Activated T-cell treated with anti-CD3 and anti-CD28 coated beads, Interleukin-2, amount 50 U/mL, for 72 hours (primary cell): ENCODE data around the gene ITGB1. TPM values are rescaled to one million over a fixed set of nuclear protein-coding genes. Genes with fewer than 3 reads are reported as not detected.

Source experiments
- ATAC-seq, 2 donors: fragments of 150-1000 bp; cut with Tn5 transposase; replicated peaks in 1 of 2; 2 replicates each; pipeline ENCODE4 v1.10.0; 2021; ENCODE audit warnings: moderate library complexity in 2 of 2, mild to moderate bottlenecking in 1 of 2
- DNase-seq, 2 donors: peaks; one replicate each; pipeline ENCODE4 v3.0.0; 2021 to 2022; ENCODE audit warnings: mixed read lengths in 1 of 2
- H3K27ac Mint-ChIP-seq: one replicate; pipeline ENCODE4 v1.8.0; 2022; ENCODE audit warnings: mild to moderate bottlenecking, moderate library complexity, mixed read lengths
- H3K27me3 Mint-ChIP-seq: one replicate; pipeline ENCODE4 v1.8.0; 2022; ENCODE audit warnings: low read depth, mixed read lengths
- H3K36me3 Mint-ChIP-seq, 2 donors: one replicate each; pipeline ENCODE4 v1.8.0; 2022; ENCODE audit warnings: mixed read lengths in 2 of 2, mild to moderate bottlenecking in 1 of 2; ENCODE audit not compliant: insufficient read depth in 2 of 2
- H3K4me1 Mint-ChIP-seq: one replicate; pipeline ENCODE4 v1.8.0; 2022; ENCODE audit warnings: low read depth, mixed read lengths
- H3K4me3 Mint-ChIP-seq, 2 donors: one replicate each; pipeline ENCODE4 v1.8.0; 2022; ENCODE audit warnings: mild to moderate bottlenecking in 2 of 2, mixed read lengths in 2 of 2, moderate library complexity in 2 of 2
- H3K9me3 Mint-ChIP-seq, 2 donors: one replicate each; pipeline ENCODE4 v1.8.0; 2022; ENCODE audit warnings: mixed read lengths in 2 of 2
- total RNA-seq, 2 donors: library from RNA; stranded (reverse); gene quantifications; one replicate each; pipeline ENCODE4 v1.2.3, GENCODE V29; 2022

Gene ITGB1
- total RNA-seq, 2 donors from 2014 or later, result 52.3 to 91.2 TPM

- Mint-ChIP-seq H3K4me1 (peaks cover 23% of the 10 kb centered on the region), H3K9me3 (no peaks in the 10 kb centered on the region), H3K36me3 (no peaks in the 10 kb centered on the region), H3K27ac (no peak overlapping the region), H3K4me3 (no peak overlapping the region), H3K27me3 (peaks cover 6% of the 10 kb centered on the region)
- ATAC-seq (no peak), DNase-seq (no peak)
These were observed 14.9 kb upstream of the ITGB1 start for GRCh38 chr10:32972929-32973328.

GRCh38 chr10:32972460-32972859 lies 14.4 kb upstream of the ITGB1 start:
- no peak for ATAC-seq
- Mint-ChIP-seq H3K27ac (no peak overlapping the region), H3K4me1 (peaks cover 23% of the 10 kb centered on the region), H3K9me3 (no peaks in the 10 kb centered on the region), H3K27me3 (peaks cover 6% of the 10 kb centered on the region), H3K4me3 (no peak overlapping the region), H3K36me3 (no peaks in the 10 kb centered on the region)
- no peak for DNase-seq

GRCh38 chr10:32971536-32972091 lies 13.6 kb upstream of the ITGB1 start:
- H3K36me3 Mint-ChIP-seq, result no peaks in the 10 kb centered on the region
- H3K4me3 Mint-ChIP-seq, result peak overlapping the region in 1 of 2 donors; percentile 42
- H3K27ac Mint-ChIP-seq, result peak overlapping the region; percentile 25
- DNase-seq (no peak), ATAC-seq (no peak)
- peaks cover 6% of the 10 kb centered on the region for H3K27me3 Mint-ChIP-seq
- peaks cover 23% of the 10 kb centered on the region for H3K4me1 Mint-ChIP-seq
- H3K9me3 Mint-ChIP-seq, result no peaks in the 10 kb centered on the region

- no peak overlapping the region for H3K27ac Mint-ChIP-seq
- peaks cover 6% of the 10 kb centered on the region for H3K27me3 Mint-ChIP-seq
- no peaks in the 10 kb centered on the region for H3K36me3 Mint-ChIP-seq
- H3K4me1 Mint-ChIP-seq, result peaks cover 23% of the 10 kb centered on the region
- ATAC-seq (peak in 1 of 2 donors; percentile 60), DNase-seq (no peak)
- no peaks in the 10 kb centered on the region for H3K9me3 Mint-ChIP-seq
- H3K4me3 Mint-ChIP-seq, result no peak overlapping the region
These were observed 12.9 kb upstream of the ITGB1 start for GRCh38 chr10:32970910-32971309.

- Mint-ChIP-seq H3K36me3 (no peaks in the 10 kb centered on the region), H3K27me3 (peaks cover 11% of the 10 kb centered on the region), H3K4me1 (peaks cover 12% of the 10 kb centered on the region), H3K9me3 (no peaks in the 10 kb centered on the region), H3K27ac (no peak overlapping the region), H3K4me3 (no peak overlapping the region)
- no peak for DNase-seq
- no peak for ATAC-seq
These were observed 6.2 kb upstream of the ITGB1 start for GRCh38 chr10:32964270-32964669.

GRCh38 chr10:32963096-32963495 lies 5.1 kb upstream of the ITGB1 start:
- Mint-ChIP-seq H3K4me1 (peaks cover 20% of the 10 kb centered on the region), H3K27me3 (peaks cover 11% of the 10 kb centered on the region), H3K4me3 (no peak overlapping the region), H3K27ac (no peak overlapping the region), H3K9me3 (no peaks in the 10 kb centered on the region), H3K36me3 (no peaks in the 10 kb centered on the region)
- ATAC-seq, result no peak
- no peak for DNase-seq

- Mint-ChIP-seq H3K27me3 (peaks cover 11% of the 10 kb centered on the region), H3K4me3 (no peak overlapping the region), H3K4me1 (peaks cover 20% of the 10 kb centered on the region), H3K27ac (no peak overlapping the region), H3K36me3 (no peaks in the 10 kb centered on the region), H3K9me3 (no peaks in the 10 kb centered on the region)
- DNase-seq (no peak), ATAC-seq (no peak)
These were observed 4.5 kb upstream of the ITGB1 start for GRCh38 chr10:32962521-32962920.

- no peaks in the 10 kb centered on the region for H3K9me3 Mint-ChIP-seq
- no peak for ATAC-seq
- H3K27me3 Mint-ChIP-seq, result peaks cover 11% of the 10 kb centered on the region
- no peaks in the 10 kb centered on the region for H3K36me3 Mint-ChIP-seq
- no peak overlapping the region for H3K4me3 Mint-ChIP-seq
- no peak for DNase-seq
- no peak overlapping the region for H3K27ac Mint-ChIP-seq
- peaks cover 20% of the 10 kb centered on the region for H3K4me1 Mint-ChIP-seq
These were observed 3.9 kb upstream of the ITGB1 start for GRCh38 chr10:32961895-32962369.

- H3K36me3 Mint-ChIP-seq, result no peaks in the 10 kb centered on the region
- DNase-seq, result no peak
- H3K4me3 Mint-ChIP-seq, result no peak overlapping the region
- peaks cover 11% of the 10 kb centered on the region for H3K27me3 Mint-ChIP-seq
- peaks cover 23% of the 10 kb centered on the region for H3K4me1 Mint-ChIP-seq
- H3K9me3 Mint-ChIP-seq, result no peaks in the 10 kb centered on the region
- no peak overlapping the region for H3K27ac Mint-ChIP-seq
- ATAC-seq, result no peak
These were observed 3.4 kb upstream of the ITGB1 start for GRCh38 chr10:32961343-32961894.

GRCh38 chr10:32960022-32960421 lies 2.0 kb upstream of the ITGB1 start:
- H3K4me1 Mint-ChIP-seq, result peaks cover 34% of the 10 kb centered on the region
- H3K9me3 Mint-ChIP-seq, result no peaks in the 10 kb centered on the region
- peaks cover 11% of the 10 kb centered on the region for H3K27me3 Mint-ChIP-seq
- no peaks in the 10 kb centered on the region for H3K36me3 Mint-ChIP-seq
- H3K27ac Mint-ChIP-seq, result no peak overlapping the region
- H3K4me3 Mint-ChIP-seq, result peak overlapping the region in 1 of 2 donors; percentile 95
- ATAC-seq, result no peak
- no peak for DNase-seq

- peak overlapping the region; percentile 95 for H3K27ac Mint-ChIP-seq
- no peaks in the 10 kb centered on the region for H3K36me3 Mint-ChIP-seq
- H3K4me1 Mint-ChIP-seq, result peaks cover 40% of the 10 kb centered on the region
- H3K9me3 Mint-ChIP-seq, result no peaks in the 10 kb centered on the region
- ATAC-seq (peak; percentile 60 to 63), DNase-seq (peak; percentile 56 to 58)
- H3K4me3 Mint-ChIP-seq, result peak overlapping the region; percentile 89 to 95
- peaks cover 11% of the 10 kb centered on the region for H3K27me3 Mint-ChIP-seq
These were observed 1.2 kb upstream of the ITGB1 start for GRCh38 chr10:32959006-32959920.

GRCh38 chr10:32957341-32958084 lies 517 bp downstream of the ITGB1 start:
- ATAC-seq (peak; percentile 28 to 37), DNase-seq (peak; percentile 59 to 68)
- Mint-ChIP-seq H3K27ac (peak overlapping the region; percentile 66), H3K36me3 (no peaks in the 10 kb centered on the region), H3K27me3 (peaks cover 11% of the 10 kb centered on the region), H3K4me3 (peak overlapping the region; percentile 74 to 81), H3K9me3 (no peaks in the 10 kb centered on the region), H3K4me1 (peaks cover 56% of the 10 kb centered on the region)
